ENCODE measurements around the gene SHC3.

The SHC3 gene

GRCh38 chr9:89104821-89105220 lies 73.8 kb downstream of the SHC3 start:
- no peak for DNase-seq

- no peak for DNase-seq
Measured at GRCh38 chr9:89097219-89097618, 81.4 kb downstream of the SHC3 start.

- no peak for DNase-seq
Measured at GRCh38 chr9:89096807-89097206, 81.8 kb downstream of the SHC3 start.

GRCh38 chr9:89095761-89096528 lies 82.7 kb downstream of the SHC3 start:
- DNase-seq: no peak

- no peak for DNase-seq
Measured at GRCh38 chr9:89093201-89093975, 85.2 kb downstream of the SHC3 start.

- no peak for DNase-seq
Measured at GRCh38 chr9:89089176-89089575, 89.4 kb downstream of the SHC3 start.

- DNase-seq: no peak
Measured at GRCh38 chr9:89083626-89084025, 95.0 kb downstream of the SHC3 start.

GRCh38 chr9:89080193-89080592 lies 98.4 kb downstream of the SHC3 start:
- no peak for DNase-seq

GRCh38 chr9:89079391-89079790 lies 99.2 kb downstream of the SHC3 start:
- DNase-seq: no peak

- DNase-seq: no peak
Measured at GRCh38 chr9:89078860-89079259, 99.8 kb downstream of the SHC3 start.

- DNase-seq: no peak
Measured at GRCh38 chr9:89078421-89078820, 100.2 kb downstream of the SHC3 start.

GRCh38 chr9:89077519-89077918 lies 101.1 kb downstream of the SHC3 start:
- no peak for DNase-seq

GRCh38 chr9:89073397-89073796 lies 105.2 kb downstream of the SHC3 start:
- no peak for DNase-seq

- DNase-seq: no peak
Measured at GRCh38 chr9:89071591-89071990, 107.0 kb downstream of the SHC3 start.

- no peak for DNase-seq
Measured at GRCh38 chr9:89066835-89067234, 111.8 kb downstream of the SHC3 start.

- no peak for DNase-seq
Measured at GRCh38 chr9:89065921-89066320, 112.7 kb downstream of the SHC3 start.

- DNase-seq: no peak
Measured at GRCh38 chr9:89060790-89061189, 117.8 kb downstream of the SHC3 start.

GRCh38 chr9:89059925-89060506 lies 118.6 kb downstream of the SHC3 start:
- DNase-seq: no peak

GRCh38 chr9:89058906-89059305 lies 119.7 kb downstream of the SHC3 start:
- no peak for DNase-seq

GRCh38 chr9:89054865-89055495 lies 123.6 kb downstream of the SHC3 start:
- DNase-seq: no peak

GRCh38 chr9:89053301-89053700 lies 125.3 kb downstream of the SHC3 start:
- DNase-seq: no peak

GRCh38 chr9:89052470-89053097 lies 126.0 kb downstream of the SHC3 start:
- no peak for DNase-seq
